HUDEP-2 (cell line): ENCODE results near the gene PDE8B.

ENCODE experiments used
- DNase-seq, 76 experiments: peaks; one replicate each; lab custom pipeline; 2025; ENCODE audit not compliant: unreplicated experiment in 76 of 76; lab: John Stamatoyannopoulos, UW

Gene PDE8B

GRCh38 chr5:77316871-77317661 is 106.6 kb downstream of the PDE8B start:
- no peak for DNase-seq

- DNase-seq = no peak
These were observed 107.6 kb downstream of the PDE8B start for GRCh38 chr5:77318060-77318459.

GRCh38 chr5:77319117-77319804 is 108.8 kb downstream of the PDE8B start:
- no peak for DNase-seq

GRCh38 chr5:77321793-77322394 is 111.4 kb downstream of the PDE8B start:
- no peak for DNase-seq

GRCh38 chr5:77322406-77322805 is 111.9 kb downstream of the PDE8B start:
- no peak for DNase-seq

GRCh38 chr5:77325921-77326541 is 115.6 kb downstream of the PDE8B start:
- DNase-seq = no peak

- DNase-seq = no peak
These were observed 116.7 kb downstream of the PDE8B start for GRCh38 chr5:77326986-77327734.

- no peak for DNase-seq
These were observed 118.6 kb downstream of the PDE8B start for GRCh38 chr5:77328930-77329647.

- DNase-seq = no peak
These were observed 119.4 kb downstream of the PDE8B start for GRCh38 chr5:77329664-77330430.

- no peak for DNase-seq
These were observed 122.6 kb downstream of the PDE8B start for GRCh38 chr5:77333036-77333435.

GRCh38 chr5:77333451-77334123 is 123.1 kb downstream of the PDE8B start:
- DNase-seq = no peak

- DNase-seq = no peak
These were observed 126.8 kb downstream of the PDE8B start for GRCh38 chr5:77337246-77337645.

- DNase-seq = no peak
These were observed 127.2 kb downstream of the PDE8B start for GRCh38 chr5:77337686-77338085.

- no peak for DNase-seq
These were observed 128.9 kb downstream of the PDE8B start for GRCh38 chr5:77339337-77339890.

GRCh38 chr5:77343165-77343564 is 132.7 kb downstream of the PDE8B start:
- DNase-seq = no peak

GRCh38 chr5:77347435-77348098 is 137.1 kb downstream of the PDE8B start:
- DNase-seq = no peak

- no peak for DNase-seq
These were observed 142.8 kb downstream of the PDE8B start for GRCh38 chr5:77353251-77353650.

- DNase-seq = no peak
These were observed 144.0 kb downstream of the PDE8B start for GRCh38 chr5:77354454-77354853.
